ENCODE data around the gene GCK.

DNA sequence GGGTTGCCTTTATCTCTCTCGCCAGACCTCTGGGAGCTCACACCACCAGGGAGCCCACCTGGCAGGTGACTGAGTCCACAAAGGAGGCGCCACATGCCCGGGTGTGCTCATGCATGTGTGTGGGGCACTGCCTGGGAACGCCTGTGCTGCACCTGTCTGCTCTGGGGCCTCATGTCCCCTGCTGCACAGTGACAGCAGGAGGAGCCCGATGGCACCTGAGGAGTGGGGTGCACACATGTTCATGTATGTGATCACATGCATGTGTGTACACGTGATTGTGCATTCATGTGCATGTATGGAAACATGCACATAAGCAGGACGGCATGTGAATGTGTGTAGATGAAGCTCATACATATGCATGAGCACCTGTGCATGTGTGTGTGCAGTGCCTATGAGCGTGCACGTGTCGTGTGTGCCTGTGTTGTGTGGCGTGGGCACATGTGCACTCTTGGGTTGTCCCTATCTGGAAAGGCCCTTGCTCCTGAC lies 33.6 kb upstream of the GCK start:
- TF ChIP-seq POLR2AphosphoS5 (IDR thresholded peaks at IDR 0.05): no peak
- TF ChIP-seq, protein P1, sequence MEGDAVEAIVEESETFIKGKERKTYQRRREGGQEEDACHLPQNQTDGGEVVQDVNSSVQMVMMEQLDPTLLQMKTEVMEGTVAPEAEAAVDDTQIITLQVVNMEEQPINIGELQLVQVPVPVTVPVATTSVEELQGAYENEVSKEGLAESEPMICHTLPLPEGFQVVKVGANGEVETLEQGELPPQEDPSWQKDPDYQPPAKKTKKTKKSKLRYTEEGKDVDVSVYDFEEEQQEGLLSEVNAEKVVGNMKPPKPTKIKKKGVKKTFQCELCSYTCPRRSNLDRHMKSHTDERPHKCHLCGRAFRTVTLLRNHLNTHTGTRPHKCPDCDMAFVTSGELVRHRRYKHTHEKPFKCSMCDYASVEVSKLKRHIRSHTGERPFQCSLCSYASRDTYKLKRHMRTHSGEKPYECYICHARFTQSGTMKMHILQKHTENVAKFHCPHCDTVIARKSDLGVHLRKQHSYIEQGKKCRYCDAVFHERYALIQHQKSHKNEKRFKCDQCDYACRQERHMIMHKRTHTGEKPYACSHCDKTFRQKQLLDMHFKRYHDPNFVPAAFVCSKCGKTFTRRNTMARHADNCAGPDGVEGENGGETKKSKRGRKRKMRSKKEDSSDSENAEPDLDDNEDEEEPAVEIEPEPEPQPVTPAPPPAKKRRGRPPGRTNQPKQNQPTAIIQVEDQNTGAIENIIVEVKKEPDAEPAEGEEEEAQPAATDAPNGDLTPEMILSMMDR (IDR thresholded peaks at IDR 0.05): no peak
- TF ChIP-seq POLR2A (IDR thresholded peaks at IDR 0.05): no peak
